ENCODE data around the gene ARHGAP44. TPM values are rescaled to one million over a fixed set of nuclear protein-coding genes. Genes with fewer than 3 reads are reported as not detected.

The ARHGAP44 gene
- polyA plus RNA-seq, 1 donor from 2014 or later, result 5.9 TPM

DNA sequence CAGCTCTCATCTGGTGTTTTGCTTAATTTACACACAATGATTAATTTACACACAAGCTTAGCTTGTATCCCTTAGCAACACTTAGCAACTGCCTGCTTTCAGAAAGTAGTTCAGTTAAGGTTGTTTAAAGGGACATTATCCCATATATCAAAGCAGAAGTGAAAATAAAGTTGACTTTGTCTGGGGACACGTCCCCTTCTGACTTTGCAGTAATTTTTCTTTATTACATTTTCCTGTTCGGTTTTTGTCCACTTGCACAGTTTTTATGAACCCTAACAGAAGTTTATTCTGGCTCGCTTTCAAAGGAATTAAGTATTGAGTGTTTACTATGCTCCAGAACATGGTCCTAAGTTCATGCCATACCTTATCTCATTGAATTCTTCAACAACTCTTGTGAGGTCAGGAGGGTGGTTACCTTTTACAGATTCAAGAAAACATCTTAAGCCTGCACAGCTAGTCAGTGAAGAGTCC, 41.5 kb downstream of the ARHGAP44 start:
- Histone ChIP-seq H3K79me2 (replicated peaks; ENCODE audit: insufficient read depth, low read length) (no peaks in the 10 kb centered on the region), H4K20me1 (ENCODE audit: insufficient read depth) (no peaks in the 10 kb centered on the region), H3K4me2 (ENCODE audit: low read length) (no peak overlapping the region), H2AFZ (ENCODE audit: low read depth, low read length) (no peak overlapping the region), H3K27ac (ENCODE audit: low read length) (no peak overlapping the region), H3K9me3 (ENCODE audit: low read length) (peaks cover 5% of the 10 kb centered on the region), H3K36me3 (ENCODE audit: insufficient read depth, low read length) (no peaks in the 10 kb centered on the region), H3K27me3 (ENCODE audit: insufficient read depth, low read depth, low read length) (no peaks in the 10 kb centered on the region), H3K9me2 (ENCODE audit: insufficient read depth, low read length) (no peaks in the 10 kb centered on the region), H3F3A (ENCODE audit: insufficient read depth, low read length, poor library complexity, severe bottlenecking) (no peaks in the 10 kb centered on the region), H3K4me3 (ENCODE audit: low read length) (no peak overlapping the region), H3K9ac (ENCODE audit: low read length) (no peak overlapping the region)
- TF ChIP-seq POLR2AphosphoS5 (IDR thresholded peaks at IDR 0.05), result no peak
- no peak for TF ChIP-seq RAD21 (conservative IDR thresholded peaks at IDR 0.05)
- TF ChIP-seq EP300 (conservative IDR thresholded peaks at IDR 0.05; ENCODE audit: poor library complexity, severe bottlenecking), result no peak
- TF ChIP-seq, protein P1, sequence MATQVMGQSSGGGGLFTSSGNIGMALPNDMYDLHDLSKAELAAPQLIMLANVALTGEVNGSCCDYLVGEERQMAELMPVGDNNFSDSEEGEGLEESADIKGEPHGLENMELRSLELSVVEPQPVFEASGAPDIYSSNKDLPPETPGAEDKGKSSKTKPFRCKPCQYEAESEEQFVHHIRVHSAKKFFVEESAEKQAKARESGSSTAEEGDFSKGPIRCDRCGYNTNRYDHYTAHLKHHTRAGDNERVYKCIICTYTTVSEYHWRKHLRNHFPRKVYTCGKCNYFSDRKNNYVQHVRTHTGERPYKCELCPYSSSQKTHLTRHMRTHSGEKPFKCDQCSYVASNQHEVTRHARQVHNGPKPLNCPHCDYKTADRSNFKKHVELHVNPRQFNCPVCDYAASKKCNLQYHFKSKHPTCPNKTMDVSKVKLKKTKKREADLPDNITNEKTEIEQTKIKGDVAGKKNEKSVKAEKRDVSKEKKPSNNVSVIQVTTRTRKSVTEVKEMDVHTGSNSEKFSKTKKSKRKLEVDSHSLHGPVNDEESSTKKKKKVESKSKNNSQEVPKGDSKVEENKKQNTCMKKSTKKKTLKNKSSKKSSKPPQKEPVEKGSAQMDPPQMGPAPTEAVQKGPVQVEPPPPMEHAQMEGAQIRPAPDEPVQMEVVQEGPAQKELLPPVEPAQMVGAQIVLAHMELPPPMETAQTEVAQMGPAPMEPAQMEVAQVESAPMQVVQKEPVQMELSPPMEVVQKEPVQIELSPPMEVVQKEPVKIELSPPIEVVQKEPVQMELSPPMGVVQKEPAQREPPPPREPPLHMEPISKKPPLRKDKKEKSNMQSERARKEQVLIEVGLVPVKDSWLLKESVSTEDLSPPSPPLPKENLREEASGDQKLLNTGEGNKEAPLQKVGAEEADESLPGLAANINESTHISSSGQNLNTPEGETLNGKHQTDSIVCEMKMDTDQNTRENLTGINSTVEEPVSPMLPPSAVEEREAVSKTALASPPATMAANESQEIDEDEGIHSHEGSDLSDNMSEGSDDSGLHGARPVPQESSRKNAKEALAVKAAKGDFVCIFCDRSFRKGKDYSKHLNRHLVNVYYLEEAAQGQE (IDR thresholded peaks at IDR 0.05; ENCODE audit: borderline replicate concordance), result no peak
- no peak for TF ChIP-seq SMC3 (conservative IDR thresholded peaks at IDR 0.05; ENCODE audit: poor library complexity)
- no peak for TF ChIP-seq MXI1 (conservative IDR thresholded peaks at IDR 0.05; ENCODE audit: poor library complexity, severe bottlenecking)
- TF ChIP-seq TAF1 (IDR thresholded peaks at IDR 0.05; ENCODE audit: low read depth), result no peak
- TF ChIP-seq, protein P2, sequence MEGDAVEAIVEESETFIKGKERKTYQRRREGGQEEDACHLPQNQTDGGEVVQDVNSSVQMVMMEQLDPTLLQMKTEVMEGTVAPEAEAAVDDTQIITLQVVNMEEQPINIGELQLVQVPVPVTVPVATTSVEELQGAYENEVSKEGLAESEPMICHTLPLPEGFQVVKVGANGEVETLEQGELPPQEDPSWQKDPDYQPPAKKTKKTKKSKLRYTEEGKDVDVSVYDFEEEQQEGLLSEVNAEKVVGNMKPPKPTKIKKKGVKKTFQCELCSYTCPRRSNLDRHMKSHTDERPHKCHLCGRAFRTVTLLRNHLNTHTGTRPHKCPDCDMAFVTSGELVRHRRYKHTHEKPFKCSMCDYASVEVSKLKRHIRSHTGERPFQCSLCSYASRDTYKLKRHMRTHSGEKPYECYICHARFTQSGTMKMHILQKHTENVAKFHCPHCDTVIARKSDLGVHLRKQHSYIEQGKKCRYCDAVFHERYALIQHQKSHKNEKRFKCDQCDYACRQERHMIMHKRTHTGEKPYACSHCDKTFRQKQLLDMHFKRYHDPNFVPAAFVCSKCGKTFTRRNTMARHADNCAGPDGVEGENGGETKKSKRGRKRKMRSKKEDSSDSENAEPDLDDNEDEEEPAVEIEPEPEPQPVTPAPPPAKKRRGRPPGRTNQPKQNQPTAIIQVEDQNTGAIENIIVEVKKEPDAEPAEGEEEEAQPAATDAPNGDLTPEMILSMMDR (IDR thresholded peaks at IDR 0.05; ENCODE audit: poor library complexity, severe bottlenecking), result no peak
- no peak for TF ChIP-seq EZH2 (IDR thresholded peaks at IDR 0.05; ENCODE audit: borderline replicate concordance, insufficient read depth, low read length, poor library complexity, severe bottlenecking)

DNA sequence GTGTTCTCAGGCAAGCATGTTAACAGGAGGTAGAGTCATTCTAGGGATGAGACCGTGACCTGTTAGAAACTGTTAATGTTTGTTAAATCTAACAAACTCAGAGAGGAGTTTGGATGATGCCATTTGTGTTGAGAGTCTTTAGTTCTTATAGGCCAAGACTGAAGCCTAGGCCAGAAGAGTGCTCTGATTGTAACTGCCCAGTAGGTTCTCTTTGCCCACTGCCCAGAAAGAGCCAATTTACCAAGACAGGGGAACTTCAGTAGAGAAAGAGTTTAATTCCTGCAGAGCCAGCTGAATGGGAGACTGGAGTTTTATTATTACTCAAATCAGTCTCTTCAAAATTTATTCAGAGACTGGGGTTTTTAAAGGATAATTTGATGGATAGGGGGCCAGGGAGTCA, 42.5 kb downstream of the ARHGAP44 start:
- H3K9me2 ChIP-seq (ENCODE audit: insufficient read depth, low read length), result no peaks in the 10 kb centered on the region
- TF ChIP-seq POLR2AphosphoS5 (IDR thresholded peaks at IDR 0.05) (no peak), RAD21 (conservative IDR thresholded peaks at IDR 0.05) (no peak), SMC3 (conservative IDR thresholded peaks at IDR 0.05; ENCODE audit: poor library complexity) (no peak), TAF1 (IDR thresholded peaks at IDR 0.05; ENCODE audit: low read depth) (no peak), EZH2 (IDR thresholded peaks at IDR 0.05; ENCODE audit: borderline replicate concordance, insufficient read depth, low read length, poor library complexity, severe bottlenecking) (no peak), EP300 (conservative IDR thresholded peaks at IDR 0.05; ENCODE audit: poor library complexity, severe bottlenecking) (no peak), MXI1 (conservative IDR thresholded peaks at IDR 0.05; ENCODE audit: poor library complexity, severe bottlenecking) (no peak)
- TF ChIP-seq, protein P2 (IDR thresholded peaks at IDR 0.05; ENCODE audit: poor library complexity, severe bottlenecking), result no peak
- TF ChIP-seq, protein P1 (IDR thresholded peaks at IDR 0.05; ENCODE audit: borderline replicate concordance), result no peak
- H3F3A ChIP-seq (ENCODE audit: insufficient read depth, low read length, poor library complexity, severe bottlenecking), result no peaks in the 10 kb centered on the region
- peaks cover 5% of the 10 kb centered on the region for H3K9me3 ChIP-seq (ENCODE audit: low read length)
- H2AFZ ChIP-seq (ENCODE audit: low read depth, low read length), result no peak overlapping the region
- no peaks in the 10 kb centered on the region for H3K79me2 ChIP-seq (replicated peaks; ENCODE audit: insufficient read depth, low read length)
- no peaks in the 10 kb centered on the region for H3K36me3 ChIP-seq (ENCODE audit: insufficient read depth, low read length)
- no peaks in the 10 kb centered on the region for H4K20me1 ChIP-seq (ENCODE audit: insufficient read depth)
- no peak overlapping the region for H3K9ac ChIP-seq (ENCODE audit: low read length)
- no peak overlapping the region for H3K4me3 ChIP-seq (ENCODE audit: low read length)
- no peaks in the 10 kb centered on the region for H3K27me3 ChIP-seq (ENCODE audit: insufficient read depth, low read depth, low read length)
- no peak overlapping the region for H3K4me2 ChIP-seq (ENCODE audit: low read length)
- H3K27ac ChIP-seq (ENCODE audit: low read length), result no peak overlapping the region
